LNCAP (cell line): ENCODE results near the gene KATNB1.

Experiments
- CTCF ChIP-seq: fragments of 450-650 bp; IDR thresholded peaks from 2 replicates; pipeline ENCODE4 v1.5.1; 2017; ENCODE audit warnings: mild to moderate bottlenecking

Gene KATNB1

DNA sequence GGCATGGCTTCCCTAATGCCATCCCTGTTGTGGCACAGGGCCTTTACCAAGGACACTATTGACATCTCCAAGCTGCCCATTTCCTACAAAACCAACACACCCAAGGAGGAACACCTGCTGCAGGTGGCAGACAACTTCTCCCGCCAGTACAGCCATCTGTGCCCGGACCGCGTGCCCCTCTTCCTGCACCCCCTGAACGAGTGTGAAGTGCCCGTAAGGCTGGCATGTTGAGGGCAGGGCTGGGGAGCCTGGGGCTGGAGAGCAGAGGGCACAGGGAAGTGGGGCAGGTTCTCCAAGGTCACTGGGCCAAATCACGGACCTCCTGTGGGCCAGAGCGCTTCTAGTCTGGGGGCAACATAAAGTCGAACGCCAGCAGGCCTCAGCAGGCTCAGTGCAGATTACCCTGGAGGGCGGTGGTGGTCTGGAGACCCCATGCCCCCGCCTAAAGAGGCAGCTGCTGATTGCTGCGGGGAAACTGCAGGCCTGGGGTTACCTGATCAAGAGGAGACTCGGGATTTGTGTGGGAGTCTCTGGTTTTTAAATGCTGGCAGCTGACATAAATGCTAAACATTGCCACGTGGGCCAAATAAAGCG, 36.7 kb upstream of the KATNB1 start:
- TF ChIP-seq CTCF: no peak

DNA sequence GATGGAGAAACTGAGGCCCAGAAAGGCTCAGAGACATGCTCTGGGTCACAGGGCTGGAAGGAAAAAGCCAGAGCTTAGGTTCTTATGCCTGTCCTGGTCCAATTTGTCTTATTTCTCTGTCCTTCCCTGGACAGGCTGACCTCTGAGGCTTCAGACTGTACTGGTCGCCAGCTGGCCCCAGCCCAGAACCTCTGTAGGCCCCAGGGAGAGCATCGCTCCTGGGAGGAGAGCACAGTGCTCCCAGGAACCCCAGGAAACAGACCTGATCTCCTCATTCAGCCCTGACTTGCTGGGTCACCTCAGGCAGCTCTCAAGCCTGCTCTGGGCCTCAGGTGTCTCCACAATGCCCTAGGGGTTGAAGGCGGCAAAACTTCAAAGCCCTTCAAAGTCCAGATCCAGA, 36.1 kb upstream of the KATNB1 start:
- TF ChIP-seq CTCF: no peak

- no peak for TF ChIP-seq CTCF
These were observed 35.7 kb upstream of the KATNB1 start for GRCh38 chr16:57699899-57700298.

DNA sequence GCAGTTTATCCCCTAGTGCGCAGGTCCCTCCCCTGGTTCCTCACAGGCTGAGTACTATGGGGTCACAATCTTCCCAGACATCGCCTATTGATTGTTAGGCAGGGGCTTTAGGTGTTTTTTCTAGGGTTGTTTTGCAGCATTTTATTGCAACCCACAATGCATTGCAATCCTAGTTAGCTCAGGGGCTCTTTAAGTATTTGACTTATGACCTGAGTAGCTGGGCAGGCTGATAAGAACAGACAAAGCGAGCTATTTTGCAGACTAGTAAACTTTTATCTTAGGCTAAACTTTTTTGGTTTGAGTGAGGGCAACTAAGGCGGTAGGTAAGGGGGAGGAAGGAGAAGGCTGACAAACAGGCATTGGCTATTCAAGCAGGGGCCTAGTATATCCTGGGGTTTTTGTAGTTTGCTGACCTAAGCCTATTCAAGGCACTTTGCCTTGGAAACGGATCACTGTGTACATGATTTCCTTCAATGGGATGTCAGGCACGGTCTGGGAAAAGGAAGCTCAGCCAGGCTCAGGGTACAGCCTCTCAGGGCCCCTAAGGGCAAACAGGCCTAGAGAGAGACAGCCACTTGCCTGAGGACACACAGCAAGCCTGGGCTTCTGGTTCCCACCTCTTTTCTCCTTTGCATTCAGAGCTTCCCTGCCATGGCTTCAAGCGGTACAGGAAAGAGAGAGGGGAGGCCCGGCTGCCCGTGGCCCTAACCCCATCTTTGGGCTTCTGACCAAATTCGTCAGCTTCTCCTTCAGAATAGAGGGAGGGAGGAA, 34.6 kb upstream of the KATNB1 start:
- no peak for TF ChIP-seq CTCF

DNA sequence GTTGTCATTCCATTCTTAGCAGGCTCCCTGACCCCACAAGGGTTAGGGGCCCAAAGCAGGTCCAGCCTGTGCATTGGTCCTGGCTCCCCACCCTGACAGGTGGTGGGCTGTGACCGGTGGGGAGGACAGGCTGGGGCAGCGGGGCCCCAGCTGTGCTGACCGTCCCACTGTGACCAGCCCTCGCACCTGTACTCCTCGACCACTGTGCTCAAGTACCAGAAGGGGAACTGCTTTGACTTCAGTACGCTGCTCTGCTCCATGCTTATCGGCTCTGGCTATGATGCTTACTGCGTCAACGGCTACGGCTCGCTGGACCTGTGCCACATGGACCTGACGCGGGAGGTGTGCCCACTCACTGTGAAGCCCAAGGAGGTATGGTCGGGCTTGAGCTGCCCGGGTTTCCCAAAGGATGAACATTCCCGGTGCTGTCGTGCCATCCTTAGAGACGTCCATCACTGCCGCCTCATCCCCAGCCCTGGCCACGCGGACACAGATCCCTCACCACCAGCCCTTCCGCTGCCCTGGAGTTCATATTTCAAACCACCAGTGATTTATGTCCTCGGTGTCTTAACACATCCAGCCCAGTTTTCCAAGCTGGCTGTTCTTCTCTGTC, 33.7 kb upstream of the KATNB1 start:
- TF ChIP-seq CTCF: no peak

DNA sequence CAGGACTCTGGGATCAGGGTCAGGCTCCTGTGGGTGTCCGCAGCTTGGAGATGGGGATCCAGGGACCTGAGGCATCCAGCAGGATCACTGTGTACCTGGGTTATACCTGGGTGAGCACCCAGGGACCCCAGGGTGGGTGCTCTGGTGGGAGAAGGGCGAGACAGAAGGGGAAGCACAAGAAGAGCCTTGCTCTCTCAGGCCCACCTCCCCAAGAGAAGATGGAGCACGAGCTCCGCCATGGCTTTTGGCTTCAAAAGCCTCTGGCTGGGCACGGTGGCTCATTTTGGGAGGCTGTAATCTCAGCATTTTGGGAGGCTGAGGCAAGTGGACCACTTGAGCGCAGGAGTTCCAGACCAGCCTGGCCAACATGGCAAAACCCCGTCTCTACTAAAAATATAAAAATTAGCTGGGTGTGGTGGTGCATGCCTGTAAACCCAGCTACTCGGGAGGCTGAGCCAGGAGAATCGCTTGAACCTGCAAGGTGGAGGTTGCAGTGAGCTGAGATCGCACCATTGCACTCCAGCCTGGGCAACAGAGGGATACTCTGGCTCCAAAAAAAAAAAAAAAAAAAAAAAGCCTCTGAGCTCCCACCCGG, 32.1 kb upstream of the KATNB1 start:
- TF ChIP-seq CTCF: no peak

GRCh38 chr16:57704011-57704904, 31.3 kb upstream of the KATNB1 start:
- no peak for TF ChIP-seq CTCF
